DND-41 (cell line): ENCODE measurements around the gene OR4B1.

Experiments used
- EZH2 ChIP-seq: IDR thresholded peaks from 3 replicates; pipeline ENCODE4 v1.6.1; 2012; ENCODE audit warnings: borderline replicate concordance, low read depth, mild to moderate bottlenecking, moderate library complexity, low read length, inconsistent platforms; ENCODE audit not compliant: severe bottlenecking
- TF ChIP-seq, protein P1 (sequence below): IDR thresholded peaks from 2 replicates; pipeline ENCODE4 v1.5.1; 2012; ENCODE audit warnings: borderline replicate concordance, low read length, moderate library complexity, mild to moderate bottlenecking; ENCODE audit not compliant: poor library complexity, severe bottlenecking; ENCODE audit errors: extremely low read depth

DNA sequence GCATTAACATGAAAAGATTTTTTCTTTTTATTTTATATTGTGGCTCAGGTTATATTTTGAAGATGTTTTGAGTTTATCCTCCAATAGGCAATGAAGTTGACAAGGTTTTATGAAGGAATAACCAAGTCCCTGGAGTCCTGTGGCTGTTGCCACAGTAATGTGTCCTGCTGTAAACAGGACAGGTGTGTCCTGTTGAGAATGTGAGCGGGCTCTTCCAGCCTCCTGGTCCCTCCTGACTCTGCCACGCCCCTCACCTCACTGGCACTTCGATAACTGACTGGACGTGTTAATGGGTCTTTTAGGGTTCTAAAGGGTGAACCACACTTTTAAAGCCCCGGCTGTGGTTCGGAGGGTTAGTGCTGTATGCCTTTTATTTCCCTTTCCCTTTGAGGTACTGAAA lies 47.8 kb upstream of the OR4B1 start:
- TF ChIP-seq, protein P1, sequence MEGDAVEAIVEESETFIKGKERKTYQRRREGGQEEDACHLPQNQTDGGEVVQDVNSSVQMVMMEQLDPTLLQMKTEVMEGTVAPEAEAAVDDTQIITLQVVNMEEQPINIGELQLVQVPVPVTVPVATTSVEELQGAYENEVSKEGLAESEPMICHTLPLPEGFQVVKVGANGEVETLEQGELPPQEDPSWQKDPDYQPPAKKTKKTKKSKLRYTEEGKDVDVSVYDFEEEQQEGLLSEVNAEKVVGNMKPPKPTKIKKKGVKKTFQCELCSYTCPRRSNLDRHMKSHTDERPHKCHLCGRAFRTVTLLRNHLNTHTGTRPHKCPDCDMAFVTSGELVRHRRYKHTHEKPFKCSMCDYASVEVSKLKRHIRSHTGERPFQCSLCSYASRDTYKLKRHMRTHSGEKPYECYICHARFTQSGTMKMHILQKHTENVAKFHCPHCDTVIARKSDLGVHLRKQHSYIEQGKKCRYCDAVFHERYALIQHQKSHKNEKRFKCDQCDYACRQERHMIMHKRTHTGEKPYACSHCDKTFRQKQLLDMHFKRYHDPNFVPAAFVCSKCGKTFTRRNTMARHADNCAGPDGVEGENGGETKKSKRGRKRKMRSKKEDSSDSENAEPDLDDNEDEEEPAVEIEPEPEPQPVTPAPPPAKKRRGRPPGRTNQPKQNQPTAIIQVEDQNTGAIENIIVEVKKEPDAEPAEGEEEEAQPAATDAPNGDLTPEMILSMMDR, result no peak
- no peak for TF ChIP-seq EZH2
